ENCODE measurements around the gene IGFL4. TPM values are rescaled to one million over a fixed set of nuclear protein-coding genes. Genes with fewer than 3 reads are reported as not detected.

Gene IGFL4
- total and polyA plus RNA-seq, 2 of the 4 experiments (the other 2 are of a cell fraction), result not detected

- BruUV-seq (replicated peaks), result no TSS peak
- Histone ChIP-seq H2AK5ac (ENCODE audit: low read depth, low read length) (peak within 1 kb of the TSS; percentile 3; the same call in 1 of the 2 replicates), H3K4me1 (ENCODE audit: control insufficient read depth, insufficient read depth, low read length) (peaks cover 2% of the 10 kb centered on the region), H3K27ac (ENCODE audit: insufficient read depth, low read length) (peak within 1 kb of the TSS; percentile 64), H3K27me3 (ENCODE audit: control insufficient read depth, insufficient read depth, low read length) (peaks cover 2% of the 10 kb centered on the region), H3K9me1 (ENCODE audit: insufficient read depth, low read length) (peaks cover 9% of the 10 kb centered on the region), H3K4ac (ENCODE audit: low read depth, low read length) (peak within 1 kb of the TSS; percentile 58), H2BK15ac (ENCODE audit: low read depth, low read length) (no peak within 1 kb of the TSS), H2AK9ac (replicated peaks; ENCODE audit: low read depth, low read length, poor library complexity) (peak within 1 kb of the TSS; percentile 86), H3K4me2 (ENCODE audit: low read depth, low read length) (peak within 1 kb of the TSS; percentile 98), H2BK5ac (ENCODE audit: low read depth, low read length, poor library complexity, severe bottlenecking) (peak within 1 kb of the TSS; percentile 42), H2BK20ac (ENCODE audit: low read depth, low read length) (no peak within 1 kb of the TSS), H4K20me1 (ENCODE audit: insufficient read depth, low read length) (peaks cover 5% of the 10 kb centered on the region; the same call in 1 of the 2 replicates), H3K23ac (ENCODE audit: low read depth, low read length) (peak within 1 kb of the TSS; percentile 46), H3K9me3 (ENCODE audit: control insufficient read depth, insufficient read depth, low read length) (no peaks in the 10 kb centered on the region), H3K18ac (ENCODE audit: low read depth, low read length) (no peak within 1 kb of the TSS; the same call in 1 of the 2 replicates), H3K4me3 (ENCODE audit: insufficient read depth, low read depth, low read length) (peak within 1 kb of the TSS; percentile 83), H4K8ac (ENCODE audit: low read depth in 2 of 2, low read length in 2 of 2) (peak within 1 kb of the TSS; percentile 43 to 86), H3K9ac (ENCODE audit: low read depth, low read length) (peak within 1 kb of the TSS; percentile 88), H3K36me3 (ENCODE audit: control insufficient read depth, insufficient read depth, low read length) (peaks cover 2% of the 10 kb centered on the region; the same call in 1 of the 2 replicates), H3K79me1 (ENCODE audit: low read depth in 1 of 2, low read length in 2 of 2) (peaks cover 10 to 33% of the 10 kb centered on the region in 2 experiments), H3K14ac (replicated peaks; ENCODE audit: low read depth, low read length) (peak within 1 kb of the TSS; percentile 72), H2AFZ (replicated peaks; ENCODE audit: low read length, poor library complexity) (peak within 1 kb of the TSS; percentile 90), H3K56ac (ENCODE audit: extremely low read depth, insufficient read depth, low read length) (peak within 1 kb of the TSS; percentile 73), H4K91ac (ENCODE audit: insufficient read depth, low read depth, low read length) (0 out of 2 replicates have a peak within 1 kb of the TSS, but pooled peaks have one; percentile 34), H2BK120ac (ENCODE audit: low read depth, low read length) (no peak within 1 kb of the TSS), H4K5ac (ENCODE audit: low read depth, low read length) (peak within 1 kb of the TSS; percentile 10)
- CTCF ChIA-PET, result interaction anchor here (0.6 to 1.6 kb wide), 3 partner anchors 15 to 66 kb away, joined by 3 to 7 read pairs (median 4); no protein-coding TSS in a partner anchor
- ATAC-seq (ENCODE audit: low read depth) (peak; percentile 98), DNase-seq (peak; percentile 99)
- TF ChIP-seq MXI1 (IDR thresholded peaks at IDR 0.05; ENCODE audit: borderline replicate concordance, low read depth, low read length) (peak; percentile 99), MAZ (IDR thresholded peaks at IDR 0.05; ENCODE audit: borderline replicate concordance, low read depth, low read length) (peak; percentile 99), POLR2A (IDR thresholded peaks at IDR 0.05; ENCODE audit: low read depth, low read length) (peak; percentile 87), CEBPB (IDR thresholded peaks at IDR 0.05; ENCODE audit: low read depth, low read length) (no peak), FOS (IDR thresholded peaks at IDR 0.05; ENCODE audit: low read depth, low read length) (peak; percentile 73; the same call in 1 of the 2 replicates), NFE2L2 (IDR thresholded peaks at IDR 0.05; ENCODE audit: low read depth, low read length) (no peak)
- TF ChIP-seq, protein P1, sequence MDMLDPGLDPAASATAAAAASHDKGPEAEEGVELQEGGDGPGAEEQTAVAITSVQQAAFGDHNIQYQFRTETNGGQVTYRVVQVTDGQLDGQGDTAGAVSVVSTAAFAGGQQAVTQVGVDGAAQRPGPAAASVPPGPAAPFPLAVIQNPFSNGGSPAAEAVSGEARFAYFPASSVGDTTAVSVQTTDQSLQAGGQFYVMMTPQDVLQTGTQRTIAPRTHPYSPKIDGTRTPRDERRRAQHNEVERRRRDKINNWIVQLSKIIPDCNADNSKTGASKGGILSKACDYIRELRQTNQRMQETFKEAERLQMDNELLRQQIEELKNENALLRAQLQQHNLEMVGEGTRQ (IDR thresholded peaks at IDR 0.05; ENCODE audit: low read depth, low read length), result peak; percentile 95
- WGBS, 2 experiments (ENCODE audit: extremely low coverage in 2 of 2, insufficient read length in 1 of 2), result 1% methylated on average over 12 of the region's 34 CpGs; no CpG with 5 or more reads in 1 of the 2 experiments
- in situ Hi-C loops (cut with MboI; ENCODE audit: low sequenced_read_pairs), result no loop called here
- POLR2A ChIA-PET (ENCODE audit: unreplicated experiment), result no interaction called here
- intact Hi-C loops (cut with micrococcal nuclease), result loop anchor here (5.0 to 10.0 kb wide), 2 partner anchors 70 to 108 kb away; partner anchors contain the start of gene IRF2BP1
- dilution Hi-C loops (cut with HindIII; ENCODE audit: low sequenced_read_pairs, unreplicated experiment), result no loop called here
These were observed 45.6 kb downstream of the IGFL4 start, which contains the start of gene CCDC61 for GRCh38 chr19:45994998-45995714. TSS of gene CCDC61 (plus strand) at chr19:45995467. CDS start at chr19:46003019, 7,552 bp downstream.
